ENCODE results near the gene ADAM10. TPM values are rescaled to one million over a fixed set of nuclear protein-coding genes. Genes with fewer than 3 reads are reported as not detected.

The ADAM10 gene
- total and polyA plus RNA-seq, 7 donors = 7.9 to 37.9 (median 33.1) TPM

- WGBS, 3 donors = 97 to 100% (median 97%) methylated on average over 2 of the region's 2 CpGs
- Histone ChIP-seq H3K27me3 (ENCODE audit: insufficient read depth in 3 of 3, low read length in 2 of 3) (no peaks in the 10 kb centered on the region), H3K27ac (no peak overlapping the region), H3K4me1 (no peaks in the 10 kb centered on the region), H3K36me3 (ENCODE audit: insufficient read depth in 1 of 2, low read depth in 1 of 2) (peaks cover 0 to 8% of the 10 kb centered on the region in 2 donors), H3K4me3 (no peak overlapping the region), H3K9me3 (no peaks in the 10 kb centered on the region)
- no peak for DNase-seq
- no peak for TF ChIP-seq CTCF (IDR thresholded peaks at IDR 0.05)
- intact Hi-C loops (cut with DNase I) = no loop called here
- ATAC-seq = no peak
These were observed 78.3 kb downstream of the ADAM10 start for GRCh38 chr15:58671186-58671585.

GRCh38 chr15:58669108-58669507, 80.4 kb downstream of the ADAM10 start:
- DNase-seq (no peak), ATAC-seq (no peak)
- H3K36me3 ChIP-seq (ENCODE audit: insufficient read depth in 1 of 2, low read depth in 1 of 2) = peaks cover 0 to 10% of the 10 kb centered on the region in 2 donors
- H3K27ac ChIP-seq = no peak overlapping the region
- TF ChIP-seq CTCF (IDR thresholded peaks at IDR 0.05) = no peak
- H3K4me1 ChIP-seq = no peaks in the 10 kb centered on the region
- no peaks in the 10 kb centered on the region for H3K27me3 ChIP-seq (ENCODE audit: insufficient read depth in 3 of 3, low read length in 2 of 3)
- no peak overlapping the region for H3K4me3 ChIP-seq
- WGBS, 3 donors = 45 to 67% (median 65%) methylated on average over 1 of the region's 1 CpG
- intact Hi-C loops (cut with DNase I) = no loop called here
- no peaks in the 10 kb centered on the region for H3K9me3 ChIP-seq

- TF ChIP-seq CTCF (IDR thresholded peaks at IDR 0.05) = no peak
- H3K9me3 ChIP-seq = no peaks in the 10 kb centered on the region
- peaks cover 0 to 27% of the 10 kb centered on the region in 2 donors for H3K36me3 ChIP-seq (ENCODE audit: insufficient read depth in 1 of 2, low read depth in 1 of 2)
- H3K27me3 ChIP-seq (ENCODE audit: insufficient read depth in 3 of 3, low read length in 2 of 3) = no peaks in the 10 kb centered on the region
- DNase-seq = no peak
- 55 to 67% (median 65%) methylated on average over 1 of the region's 1 CpG for WGBS, 3 donors
- no peak overlapping the region for H3K4me3 ChIP-seq
- H3K27ac ChIP-seq = no peak overlapping the region
- no peak for ATAC-seq
- intact Hi-C loops (cut with DNase I) = no loop called here
- H3K4me1 ChIP-seq = no peaks in the 10 kb centered on the region
These were observed 82.5 kb downstream of the ADAM10 start for GRCh38 chr15:58666957-58667356.

GRCh38 chr15:58665672-58666071, 83.8 kb downstream of the ADAM10 start:
- H3K4me3 ChIP-seq = no peak overlapping the region
- intact Hi-C loops (cut with DNase I) = no loop called here
- ATAC-seq (no peak), DNase-seq (no peak)
- no peak overlapping the region for H3K27ac ChIP-seq
- H3K36me3 ChIP-seq (ENCODE audit: insufficient read depth in 1 of 2, low read depth in 1 of 2) = peaks cover 0 to 30% of the 10 kb centered on the region in 2 donors
- no peaks in the 10 kb centered on the region for H3K9me3 ChIP-seq
- H3K27me3 ChIP-seq (ENCODE audit: insufficient read depth in 3 of 3, low read length in 2 of 3) = no peaks in the 10 kb centered on the region
- TF ChIP-seq CTCF (IDR thresholded peaks at IDR 0.05) = no peak
- WGBS, 3 donors = 83 to 96% (median 91%) methylated on average over 2 of the region's 2 CpGs
- no peaks in the 10 kb centered on the region for H3K4me1 ChIP-seq

- H3K4me3 ChIP-seq = no peak overlapping the region
- TF ChIP-seq CTCF (IDR thresholded peaks at IDR 0.05) = no peak
- no peaks in the 10 kb centered on the region for H3K27me3 ChIP-seq (ENCODE audit: insufficient read depth in 3 of 3, low read length in 2 of 3)
- H3K27ac ChIP-seq = no peak overlapping the region
- DNase-seq (no peak), ATAC-seq (no peak)
- H3K4me1 ChIP-seq = no peaks in the 10 kb centered on the region
- H3K36me3 ChIP-seq (ENCODE audit: insufficient read depth in 1 of 2, low read depth in 1 of 2) = peaks cover 0 to 10% of the 10 kb centered on the region in 2 donors
- H3K9me3 ChIP-seq = no peaks in the 10 kb centered on the region
- intact Hi-C loops (cut with DNase I) = no loop called here
These were observed 99.4 kb downstream of the ADAM10 start for GRCh38 chr15:58650102-58650501.
